NK-92 (cell line): Measurements from ENCODE around the gene SPAG9.

ENCODE experiments used
- DNase-seq: peaks from one replicate; lab custom pipeline; 2025; ENCODE audit not compliant: unreplicated experiment; lab: John Stamatoyannopoulos, UW

The SPAG9 gene

GRCh38 chr17:50939795-50940684, 180.6 kb downstream of the SPAG9 start:
- DNase-seq: no peak

DNA sequence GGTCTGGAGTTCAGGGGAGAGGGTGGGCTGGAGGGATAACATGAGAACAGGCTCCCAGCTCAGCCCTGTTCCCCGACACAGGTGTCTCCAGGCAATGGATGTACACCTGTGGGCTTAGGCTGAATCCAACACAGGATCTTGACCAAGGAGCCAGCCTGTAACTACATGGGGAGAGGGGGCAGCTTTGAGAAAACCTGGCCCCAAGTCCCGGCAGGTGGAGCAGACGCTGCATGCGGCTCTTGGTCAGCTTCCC, 181.2 kb downstream of the SPAG9 start:
- no peak for DNase-seq

GRCh38 chr17:50938821-50939541, 181.7 kb downstream of the SPAG9 start:
- DNase-seq: no peak

DNA sequence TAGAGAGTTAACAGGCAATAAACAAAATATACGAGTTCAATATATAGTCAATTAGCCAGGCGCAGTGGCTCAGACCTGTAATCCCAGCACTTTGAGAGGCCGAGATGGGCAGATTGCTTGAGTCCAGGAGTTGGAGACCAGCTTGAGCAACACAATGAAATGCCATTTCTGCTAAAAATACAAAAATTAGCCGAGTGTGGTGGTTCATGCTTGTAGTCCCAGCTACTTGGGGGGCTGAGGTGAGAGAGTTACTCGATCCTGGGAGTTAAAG, 184.7 kb downstream of the SPAG9 start:
- DNase-seq: no peak

- DNase-seq: no peak
Observed at GRCh38 chr17:50935221-50935995, 185.3 kb downstream of the SPAG9 start.

DNA sequence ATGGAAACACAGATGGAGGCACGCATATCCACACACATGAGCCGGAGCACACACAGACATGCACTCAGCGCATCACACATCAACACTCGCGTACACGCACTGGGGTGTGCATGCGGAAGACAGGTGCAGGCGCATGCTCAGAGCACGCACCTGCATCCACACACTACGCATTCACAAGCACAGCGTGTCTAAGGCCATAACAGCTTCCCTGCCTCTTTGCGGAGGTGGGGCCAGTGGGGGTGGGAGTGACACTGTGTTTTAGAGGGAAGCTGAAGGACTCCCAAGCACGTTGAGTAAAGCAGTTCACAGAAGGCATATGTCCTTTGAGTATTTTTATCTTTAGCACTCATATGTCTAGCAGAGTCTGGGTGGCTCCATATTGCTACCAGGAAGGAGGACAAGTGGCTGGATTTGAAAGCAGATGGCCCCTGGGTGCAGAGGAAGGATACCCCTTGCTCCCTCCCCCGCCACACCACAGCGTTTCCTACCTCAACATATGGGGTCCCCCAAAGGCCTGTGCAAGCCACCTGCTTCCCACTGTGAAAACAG, 185.9 kb downstream of the SPAG9 start:
- DNase-seq: no peak

- DNase-seq: no peak
Observed at GRCh38 chr17:50934161-50934560, 186.5 kb downstream of the SPAG9 start.

- DNase-seq: no peak
Observed at GRCh38 chr17:50931144-50931908, 189.3 kb downstream of the SPAG9 start.

- DNase-seq: no peak
Observed at GRCh38 chr17:50928646-50929045, 192.0 kb downstream of the SPAG9 start.

GRCh38 chr17:50927287-50927686, 193.4 kb downstream of the SPAG9 start:
- DNase-seq: no peak

DNA sequence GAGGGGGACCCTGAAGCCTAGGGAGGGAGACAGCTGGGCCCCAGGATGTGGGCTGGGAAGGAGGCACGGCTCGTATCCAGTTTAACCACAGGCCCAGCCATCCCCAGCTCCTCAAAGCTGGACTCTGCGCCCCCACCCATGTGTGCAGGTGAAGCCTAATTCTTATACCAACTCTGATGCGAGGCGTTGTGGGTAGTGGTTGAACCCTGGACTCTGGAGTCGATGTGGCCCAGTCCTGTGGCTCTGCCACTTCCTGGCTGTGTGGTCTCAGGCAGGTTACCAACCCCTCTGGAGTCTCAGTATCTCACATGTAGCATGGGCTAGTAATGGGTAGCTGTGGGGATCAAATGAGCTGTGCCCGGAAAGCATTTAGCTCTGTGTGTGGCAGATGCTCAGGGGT, 194.1 kb downstream of the SPAG9 start:
- DNase-seq: no peak

GRCh38 chr17:50925296-50925891, 195.3 kb downstream of the SPAG9 start:
- DNase-seq: no peak

DNA sequence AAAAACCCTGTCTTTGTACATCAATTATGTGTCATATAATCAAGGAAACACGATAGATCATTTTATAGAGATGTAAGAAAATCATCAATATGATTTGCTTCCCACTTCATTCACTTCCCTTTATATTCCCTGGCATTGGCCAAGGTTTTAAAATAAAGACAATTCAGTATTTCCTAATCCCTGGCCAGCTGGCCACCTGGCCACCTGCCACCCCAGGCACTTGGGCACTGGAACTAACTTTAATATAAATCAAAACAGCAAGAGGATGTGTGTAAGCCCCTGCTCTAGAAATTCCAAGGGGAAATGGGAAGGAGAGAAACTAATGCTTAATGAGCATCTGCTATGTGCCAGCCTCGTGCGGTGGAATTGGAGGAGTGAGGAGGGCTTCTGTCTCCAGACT, 195.9 kb downstream of the SPAG9 start:
- no peak for DNase-seq

GRCh38 chr17:50924300-50924699, 196.4 kb downstream of the SPAG9 start:
- DNase-seq: no peak

DNA sequence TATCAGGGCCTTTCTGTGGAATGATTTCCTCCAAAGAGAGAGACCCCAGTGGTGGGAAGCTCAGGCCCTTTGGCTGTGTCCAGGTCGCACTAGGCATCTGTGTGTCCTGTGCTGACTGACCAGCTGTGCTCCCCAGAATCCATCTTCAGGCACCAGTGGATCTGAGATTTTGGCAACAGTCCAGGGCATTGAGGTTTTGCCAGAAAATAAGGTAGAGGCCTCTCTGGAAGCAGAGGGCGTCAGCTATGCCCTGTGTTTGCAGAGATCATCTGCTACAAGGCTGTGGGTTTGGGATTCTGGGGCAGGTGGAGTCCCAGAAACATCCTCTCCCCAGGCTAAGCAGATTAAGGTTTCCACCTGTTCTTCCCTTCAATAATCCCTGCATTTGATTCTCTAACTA, 197.1 kb downstream of the SPAG9 start:
- DNase-seq: no peak

DNA sequence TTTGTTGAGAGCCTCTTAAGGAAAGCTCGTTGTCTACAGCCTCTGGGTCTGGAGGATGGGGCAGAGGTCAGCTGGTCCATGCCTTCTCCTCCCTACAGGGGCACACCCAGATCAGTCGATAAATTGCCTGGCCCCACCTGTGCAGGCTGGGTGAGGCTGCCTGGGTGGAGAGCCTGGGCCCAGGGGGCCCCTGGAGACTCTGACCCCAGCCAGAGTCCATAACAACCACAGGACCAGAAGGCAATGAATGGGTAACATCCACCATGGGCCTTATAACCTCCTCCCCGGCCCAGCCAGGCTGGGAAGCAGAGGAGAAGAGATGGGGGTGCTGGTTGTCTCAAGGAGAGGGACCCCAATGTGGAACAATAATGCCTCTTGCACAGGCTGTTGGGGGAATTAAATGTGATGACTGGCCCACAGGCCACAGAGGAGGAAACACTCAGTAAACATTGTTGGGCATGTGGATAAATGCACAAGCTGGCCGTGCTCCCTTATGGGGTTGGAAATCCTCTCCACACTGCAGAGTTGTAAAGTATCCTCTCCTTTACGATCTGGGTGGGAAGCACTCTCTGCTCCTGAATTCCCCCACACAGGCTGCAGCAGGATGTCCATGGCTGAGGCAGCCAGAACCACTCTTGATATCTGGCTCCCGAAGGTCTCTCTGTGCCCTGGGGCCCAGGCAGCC, 197.8 kb downstream of the SPAG9 start:
- no peak for DNase-seq

DNA sequence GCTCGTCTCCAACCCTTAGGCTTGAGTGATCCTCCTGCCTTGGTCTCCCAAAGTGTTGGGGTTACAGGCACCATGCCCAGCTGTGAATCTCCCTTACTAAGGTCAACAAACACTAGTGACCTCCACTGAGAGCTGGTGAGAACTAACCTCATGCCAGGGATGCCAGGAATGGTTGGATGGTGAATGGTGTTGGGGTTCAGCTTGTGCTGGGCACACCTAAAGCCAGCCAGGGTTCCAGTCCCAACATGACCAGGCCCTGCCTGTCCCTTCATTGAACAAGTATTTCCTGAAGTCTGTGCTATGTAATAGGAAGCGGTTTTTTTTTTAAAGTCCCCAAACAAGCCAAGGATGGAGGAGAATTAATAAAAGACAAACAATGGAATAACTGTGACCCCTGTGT, 198.6 kb downstream of the SPAG9 start:
- no peak for DNase-seq

- DNase-seq: no peak
Observed at GRCh38 chr17:50920891-50921586, 199.6 kb downstream of the SPAG9 start.

- no peak for DNase-seq
Observed at GRCh38 chr17:50920041-50920410, 200.6 kb downstream of the SPAG9 start.
